HG02588 (cell line): ENCODE data around the gene ZNF777.

Source experiments
- ATAC-seq: cut with Tn5 transposase; IDR thresholded peaks from one replicate; pipeline ENCODE4 v1.9.1; 2021; ENCODE audit warnings: mild to moderate bottlenecking, moderate library complexity; ENCODE audit not compliant: unreplicated experiment

The ZNF777 gene

GRCh38 chr7:149477494-149478443 lies 16.9 kb upstream of the ZNF777 start:
- no peak for ATAC-seq

GRCh38 chr7:149476791-149477190 lies 15.9 kb upstream of the ZNF777 start:
- no peak for ATAC-seq

- no peak for ATAC-seq
Measured at GRCh38 chr7:149475121-149476045, 14.5 kb upstream of the ZNF777 start.

GRCh38 chr7:149474309-149475120 lies 13.7 kb upstream of the ZNF777 start:
- ATAC-seq = no peak

GRCh38 chr7:149473251-149473650 lies 12.4 kb upstream of the ZNF777 start:
- ATAC-seq = no peak

- ATAC-seq = no peak
Measured at GRCh38 chr7:149471289-149471953, 10.6 kb upstream of the ZNF777 start.

- ATAC-seq = no peak
Measured at GRCh38 chr7:149469806-149470205, 8.9 kb upstream of the ZNF777 start.

- ATAC-seq = no peak
Measured at GRCh38 chr7:149468208-149468607, 7.3 kb upstream of the ZNF777 start.

GRCh38 chr7:149467321-149467859 lies 6.5 kb upstream of the ZNF777 start:
- ATAC-seq = no peak

GRCh38 chr7:149466364-149466763 lies 5.5 kb upstream of the ZNF777 start:
- no peak for ATAC-seq

GRCh38 chr7:149463500-149464161 lies 2.8 kb upstream of the ZNF777 start:
- no peak for ATAC-seq

GRCh38 chr7:149462101-149462520 lies 1.2 kb upstream of the ZNF777 start:
- no peak for ATAC-seq

- peak; percentile 37 for ATAC-seq
Measured at GRCh38 chr7:149459540-149460452, 1.1 kb downstream of the ZNF777 start.

- no peak for ATAC-seq
Measured at GRCh38 chr7:149459201-149459539, 1.7 kb downstream of the ZNF777 start.

GRCh38 chr7:149458235-149458634 lies 2.6 kb downstream of the ZNF777 start:
- ATAC-seq = no peak

GRCh38 chr7:149457766-149458165 lies 3.1 kb downstream of the ZNF777 start:
- no peak for ATAC-seq

GRCh38 chr7:149456506-149457421 lies 4.1 kb downstream of the ZNF777 start:
- no peak for ATAC-seq
